Measurements from ENCODE around the gene TBP. TPM values are rescaled to one million over a fixed set of nuclear protein-coding genes. Genes with fewer than 3 reads are reported as not detected.

TBP gene
- total RNA-seq, 2 donors from 2014 or later = 21.6 to 28.0 TPM

DNA sequence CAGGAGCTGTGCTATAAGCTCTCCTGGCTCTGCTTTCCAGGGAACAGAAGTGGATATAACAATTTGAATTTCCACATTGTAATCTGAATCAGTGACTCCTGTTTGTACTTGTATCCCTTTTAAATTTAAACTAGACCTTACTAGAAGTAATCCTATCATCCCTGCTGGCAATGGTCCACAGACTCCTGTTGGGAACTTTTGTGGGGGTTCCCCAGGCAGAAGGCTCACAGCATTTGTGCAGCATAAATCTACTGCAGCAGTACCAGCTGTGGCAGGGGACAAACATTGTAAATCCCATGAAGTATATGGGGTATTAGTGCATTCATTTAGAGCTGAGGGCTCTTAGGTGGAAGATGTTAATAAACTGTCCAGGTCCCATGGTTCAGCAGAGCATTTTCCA lies 42.3 kb downstream of the TBP start:
- no peak for DNase-seq
- Mint-ChIP-seq H3K36me3 (ENCODE audit: low read depth) (peaks cover 4% of the 10 kb centered on the region), H3K9me3 (peaks cover 32% of the 10 kb centered on the region), H3K27me3 (ENCODE audit: insufficient read depth) (no peaks in the 10 kb centered on the region), H3K4me3 (no peak overlapping the region), H3K4me1 (peaks cover 5% of the 10 kb centered on the region), H3K27ac (no peak overlapping the region)
- H3K4me3 ChIP-seq (ENCODE audit: low read length) = no peak overlapping the region
- no peaks in the 10 kb centered on the region for H3K36me3 ChIP-seq (ENCODE audit: control insufficient read depth, insufficient read depth, low read length)
- H3K27me3 ChIP-seq (ENCODE audit: control insufficient read depth, insufficient read depth, low read length, poor library complexity, severe bottlenecking) = no peaks in the 10 kb centered on the region
- H3K9ac ChIP-seq (ENCODE audit: extremely low read depth, low read length, poor library complexity, severe bottlenecking) = no peak overlapping the region
- peaks cover 37% of the 10 kb centered on the region for H3K9me3 ChIP-seq (ENCODE audit: control insufficient read depth, low read length)
- H3K4me1 ChIP-seq (ENCODE audit: control insufficient read depth, insufficient read depth, low read length) = no peaks in the 10 kb centered on the region
- no peak overlapping the region for H3K27ac ChIP-seq (ENCODE audit: low read depth, low read length)
- TF ChIP-seq, protein P1, sequence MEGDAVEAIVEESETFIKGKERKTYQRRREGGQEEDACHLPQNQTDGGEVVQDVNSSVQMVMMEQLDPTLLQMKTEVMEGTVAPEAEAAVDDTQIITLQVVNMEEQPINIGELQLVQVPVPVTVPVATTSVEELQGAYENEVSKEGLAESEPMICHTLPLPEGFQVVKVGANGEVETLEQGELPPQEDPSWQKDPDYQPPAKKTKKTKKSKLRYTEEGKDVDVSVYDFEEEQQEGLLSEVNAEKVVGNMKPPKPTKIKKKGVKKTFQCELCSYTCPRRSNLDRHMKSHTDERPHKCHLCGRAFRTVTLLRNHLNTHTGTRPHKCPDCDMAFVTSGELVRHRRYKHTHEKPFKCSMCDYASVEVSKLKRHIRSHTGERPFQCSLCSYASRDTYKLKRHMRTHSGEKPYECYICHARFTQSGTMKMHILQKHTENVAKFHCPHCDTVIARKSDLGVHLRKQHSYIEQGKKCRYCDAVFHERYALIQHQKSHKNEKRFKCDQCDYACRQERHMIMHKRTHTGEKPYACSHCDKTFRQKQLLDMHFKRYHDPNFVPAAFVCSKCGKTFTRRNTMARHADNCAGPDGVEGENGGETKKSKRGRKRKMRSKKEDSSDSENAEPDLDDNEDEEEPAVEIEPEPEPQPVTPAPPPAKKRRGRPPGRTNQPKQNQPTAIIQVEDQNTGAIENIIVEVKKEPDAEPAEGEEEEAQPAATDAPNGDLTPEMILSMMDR (conservative IDR thresholded peaks at IDR 0.05) = no peak

DNA sequence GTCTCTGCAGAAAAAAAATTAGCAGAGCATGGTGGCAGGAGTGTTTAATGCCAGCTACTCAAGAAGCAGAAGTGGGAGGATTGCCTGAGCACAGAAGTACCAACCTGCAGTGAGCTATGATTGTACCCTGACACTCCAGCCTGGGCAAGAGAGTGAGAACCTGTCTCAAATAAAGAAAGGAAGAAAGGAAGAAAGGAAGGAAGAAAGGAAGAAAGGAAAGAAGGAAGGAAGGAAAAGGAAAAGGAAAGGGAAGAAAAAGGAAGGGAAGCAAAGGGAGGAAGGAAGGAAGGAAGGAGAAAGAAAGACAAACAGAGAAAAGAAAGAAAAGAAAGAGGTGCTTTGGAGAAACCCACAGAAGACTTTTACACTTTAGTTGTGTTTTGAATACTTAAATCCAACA lies 43.1 kb downstream of the TBP start:
- DNase-seq = no peak
- Histone ChIP-seq H3K9ac (ENCODE audit: extremely low read depth, low read length, poor library complexity, severe bottlenecking) (no peak overlapping the region), H3K4me1 (ENCODE audit: control insufficient read depth, insufficient read depth, low read length) (no peaks in the 10 kb centered on the region), H3K36me3 (ENCODE audit: control insufficient read depth, insufficient read depth, low read length) (no peaks in the 10 kb centered on the region), H3K27ac (ENCODE audit: low read depth, low read length) (no peak overlapping the region), H3K4me3 (ENCODE audit: low read length) (no peak overlapping the region), H3K27me3 (ENCODE audit: control insufficient read depth, insufficient read depth, low read length, poor library complexity, severe bottlenecking) (no peaks in the 10 kb centered on the region), H3K9me3 (ENCODE audit: control insufficient read depth, low read length) (peaks cover 28% of the 10 kb centered on the region)
- Mint-ChIP-seq H3K9me3 (peaks cover 25% of the 10 kb centered on the region), H3K27me3 (ENCODE audit: insufficient read depth) (no peaks in the 10 kb centered on the region), H3K4me1 (peaks cover 5% of the 10 kb centered on the region), H3K27ac (no peak overlapping the region), H3K36me3 (ENCODE audit: low read depth) (peaks cover 4% of the 10 kb centered on the region), H3K4me3 (no peak overlapping the region)
- TF ChIP-seq, protein P1 (conservative IDR thresholded peaks at IDR 0.05) = no peak

DNA sequence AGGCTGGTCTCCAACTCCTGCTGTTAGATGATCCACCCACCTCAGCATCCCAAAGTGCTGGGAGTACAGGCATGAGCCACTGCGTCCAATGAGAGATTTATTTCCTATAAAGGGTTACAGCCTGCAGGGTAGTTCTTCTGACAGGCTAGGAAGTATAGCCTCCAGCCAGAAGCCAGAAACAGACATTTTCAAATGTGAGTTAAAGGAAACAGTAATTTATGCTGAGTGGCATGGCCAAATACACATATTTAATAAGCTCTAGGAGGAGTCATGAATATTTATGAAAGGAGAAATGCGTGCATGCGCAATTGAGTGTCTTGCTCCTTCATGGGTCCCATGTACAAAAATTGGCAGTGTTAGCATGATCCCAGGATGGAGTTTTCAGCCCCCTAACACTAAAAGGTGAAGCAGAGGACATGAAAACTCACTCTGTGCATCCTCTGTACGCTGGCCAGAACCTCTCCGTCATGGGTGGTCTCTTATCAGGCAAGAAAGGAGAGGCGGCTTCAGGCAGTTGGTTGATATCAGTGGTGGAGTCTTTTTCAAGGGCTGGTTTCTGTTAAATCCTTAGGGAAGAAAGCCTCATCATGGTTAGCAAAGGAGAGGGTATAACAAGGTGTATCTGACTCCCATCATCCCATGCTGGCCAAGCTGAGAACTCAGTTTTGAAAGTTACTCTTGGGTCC lies 51.5 kb downstream of the TBP start:
- Histone ChIP-seq H3K9me3 (ENCODE audit: control insufficient read depth, low read length) (no peaks in the 10 kb centered on the region), H3K4me1 (ENCODE audit: control insufficient read depth, insufficient read depth, low read length) (no peaks in the 10 kb centered on the region), H3K4me3 (ENCODE audit: low read length) (no peak overlapping the region), H3K27me3 (ENCODE audit: control insufficient read depth, insufficient read depth, low read length, poor library complexity, severe bottlenecking) (no peaks in the 10 kb centered on the region), H3K9ac (ENCODE audit: extremely low read depth, low read length, poor library complexity, severe bottlenecking) (no peak overlapping the region), H3K36me3 (ENCODE audit: control insufficient read depth, insufficient read depth, low read length) (no peaks in the 10 kb centered on the region), H3K27ac (ENCODE audit: low read depth, low read length) (no peak overlapping the region)
- Mint-ChIP-seq H3K36me3 (ENCODE audit: low read depth) (no peaks in the 10 kb centered on the region), H3K27ac (no peak overlapping the region), H3K4me1 (no peaks in the 10 kb centered on the region), H3K4me3 (no peak overlapping the region), H3K9me3 (no peaks in the 10 kb centered on the region), H3K27me3 (ENCODE audit: insufficient read depth) (peaks cover 6% of the 10 kb centered on the region)
- 87 to 93% methylated on average over 3 to 6 of the region's 6 CpGs for WGBS, 2 experiments (ENCODE audit: insufficient coverage in 1 of 2, insufficient read length in 1 of 2)
- TF ChIP-seq, protein P1 (conservative IDR thresholded peaks at IDR 0.05) = no peak
- DNase-seq = no peak

Data from endodermal cell (in vitro differentiated cells).